PFSK-1 (cell line): ENCODE data around the gene ICA1.

Experiments
- POLR2AphosphoS5 ChIP-seq: IDR thresholded peaks from 2 replicates; pipeline ENCODE4 v1.6.1; 2012; ENCODE audit warnings: low read depth, mild to moderate bottlenecking, control low read depth, low read length, moderate library complexity
- SIN3A ChIP-seq: IDR thresholded peaks from 2 replicates; pipeline ENCODE4 v1.6.1; 2012; ENCODE audit warnings: mild to moderate bottlenecking, low read length, moderate library complexity, borderline replicate concordance; ENCODE audit not compliant: insufficient read depth
- TAF1 ChIP-seq: IDR thresholded peaks from 2 replicates; pipeline ENCODE4 v1.6.1; 2012; ENCODE audit warnings: low read length, control low read depth, borderline replicate concordance; ENCODE audit not compliant: insufficient read depth
- TF ChIP-seq, protein P1 (sequence below), 2 experiments: IDR thresholded peaks; 2 replicates each; pipeline versions ENCODE4 v1.6.1 to v1.8.0; 2011 to 2012; ENCODE audit warnings: low read depth in 2 of 2, low read length in 2 of 2, control low read depth in 1 of 2, inconsistent platforms in 1 of 2, mild to moderate bottlenecking in 1 of 2, moderate library complexity in 1 of 2; ENCODE audit not compliant: insufficient read depth in 1 of 2

DNA sequence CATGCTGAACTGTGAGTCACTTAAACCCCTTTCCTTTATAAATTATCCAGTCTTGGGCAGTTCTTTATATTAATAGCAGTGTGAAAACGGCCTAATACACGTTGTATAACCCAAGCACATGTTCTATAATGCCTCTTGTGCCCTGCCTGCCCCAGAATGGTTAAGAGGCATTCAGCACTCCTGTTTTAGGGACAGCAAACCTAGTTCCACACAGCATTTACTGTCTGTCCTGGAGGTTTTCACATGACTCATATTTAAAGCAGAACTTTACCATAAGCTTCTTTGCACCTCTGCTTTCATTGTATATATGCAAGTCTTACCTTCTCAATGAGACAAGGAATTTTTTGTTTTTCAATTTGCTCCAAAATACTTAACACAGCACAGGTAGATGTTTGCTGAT, 144.8 kb downstream of the ICA1 start:
- no peak for TF ChIP-seq POLR2AphosphoS5
- TF ChIP-seq TAF1: no peak
- no peak for TF ChIP-seq SIN3A
- TF ChIP-seq, protein P1, sequence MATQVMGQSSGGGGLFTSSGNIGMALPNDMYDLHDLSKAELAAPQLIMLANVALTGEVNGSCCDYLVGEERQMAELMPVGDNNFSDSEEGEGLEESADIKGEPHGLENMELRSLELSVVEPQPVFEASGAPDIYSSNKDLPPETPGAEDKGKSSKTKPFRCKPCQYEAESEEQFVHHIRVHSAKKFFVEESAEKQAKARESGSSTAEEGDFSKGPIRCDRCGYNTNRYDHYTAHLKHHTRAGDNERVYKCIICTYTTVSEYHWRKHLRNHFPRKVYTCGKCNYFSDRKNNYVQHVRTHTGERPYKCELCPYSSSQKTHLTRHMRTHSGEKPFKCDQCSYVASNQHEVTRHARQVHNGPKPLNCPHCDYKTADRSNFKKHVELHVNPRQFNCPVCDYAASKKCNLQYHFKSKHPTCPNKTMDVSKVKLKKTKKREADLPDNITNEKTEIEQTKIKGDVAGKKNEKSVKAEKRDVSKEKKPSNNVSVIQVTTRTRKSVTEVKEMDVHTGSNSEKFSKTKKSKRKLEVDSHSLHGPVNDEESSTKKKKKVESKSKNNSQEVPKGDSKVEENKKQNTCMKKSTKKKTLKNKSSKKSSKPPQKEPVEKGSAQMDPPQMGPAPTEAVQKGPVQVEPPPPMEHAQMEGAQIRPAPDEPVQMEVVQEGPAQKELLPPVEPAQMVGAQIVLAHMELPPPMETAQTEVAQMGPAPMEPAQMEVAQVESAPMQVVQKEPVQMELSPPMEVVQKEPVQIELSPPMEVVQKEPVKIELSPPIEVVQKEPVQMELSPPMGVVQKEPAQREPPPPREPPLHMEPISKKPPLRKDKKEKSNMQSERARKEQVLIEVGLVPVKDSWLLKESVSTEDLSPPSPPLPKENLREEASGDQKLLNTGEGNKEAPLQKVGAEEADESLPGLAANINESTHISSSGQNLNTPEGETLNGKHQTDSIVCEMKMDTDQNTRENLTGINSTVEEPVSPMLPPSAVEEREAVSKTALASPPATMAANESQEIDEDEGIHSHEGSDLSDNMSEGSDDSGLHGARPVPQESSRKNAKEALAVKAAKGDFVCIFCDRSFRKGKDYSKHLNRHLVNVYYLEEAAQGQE (IDR thresholded peaks at IDR 0.05; ENCODE audit: insufficient read depth in 1 of 2, low read depth in 2 of 2, low read length in 2 of 2): peak; percentile 31 to 83; a peak in 2 of 4 replicates
